DOHH2 (cell line): ENCODE data around the gene NATD1.

Experiments
- H3F3A ChIP-seq: fragments of 200-600 bp; sonication (generic), shearing (Covaris generic); 2 replicates; pipeline ENCODE4 v1.6.0; 2016; ENCODE audit warnings: antibody characterized with exemption, mild to moderate bottlenecking; ENCODE audit not compliant: control insufficient read depth, insufficient read depth
- H3K27ac ChIP-seq: fragments of 200-600 bp; sonication (generic); 2 replicates; pipeline ENCODE4 v1.5.1; 2014; ENCODE audit warnings: low read depth, mild to moderate bottlenecking, low read length, moderate library complexity
- H3K27me3 ChIP-seq: fragments of 200-600 bp; sonication (generic); 2 replicates; pipeline ENCODE4 v1.6.1; 2014; ENCODE audit warnings: mild to moderate bottlenecking, low read length, mixed read lengths; ENCODE audit not compliant: control insufficient read depth
- H3K36me3 ChIP-seq: fragments of 200-600 bp; sonication (generic); 2 replicates; pipeline ENCODE4 v1.6.1; 2014; ENCODE audit warnings: mild to moderate bottlenecking, low read length, moderate library complexity, mixed read lengths; ENCODE audit not compliant: control insufficient read depth
- H3K4me1 ChIP-seq: fragments of 200-600 bp; sonication (generic); 2 replicates; pipeline ENCODE4 v1.6.1; 2014; ENCODE audit warnings: mild to moderate bottlenecking, low read length, mixed read lengths; ENCODE audit not compliant: control insufficient read depth
- H3K4me2 ChIP-seq: fragments of 200-600 bp; sonication (generic); 2 replicates; pipeline ENCODE4 v1.6.0; 2014; ENCODE audit warnings: mild to moderate bottlenecking, low read length, moderate library complexity
- H3K4me3 ChIP-seq: fragments of 200-600 bp; sonication (generic); 2 replicates; pipeline ENCODE4 v1.5.1; 2014; ENCODE audit warnings: mild to moderate bottlenecking, low read length, mixed read lengths
- H3K79me2 ChIP-seq: fragments of 200-600 bp; sonication (generic); 2 replicates; pipeline ENCODE4 v1.6.1; 2014; ENCODE audit warnings: mild to moderate bottlenecking, low read length, mixed read lengths; ENCODE audit not compliant: control insufficient read depth
- H3K9me2 ChIP-seq: fragments of 200-600 bp; sonication (generic); replicated peaks from 2 replicates; pipeline ENCODE4 v1.6.1; 2014; ENCODE audit warnings: mild to moderate bottlenecking, low read length, mixed read lengths; ENCODE audit not compliant: control insufficient read depth
- H3K9me3 ChIP-seq: fragments of 200-600 bp; sonication (generic); 2 replicates; pipeline ENCODE4 v1.6.1; 2014; ENCODE audit warnings: antibody characterized with exemption, low read length, mixed read lengths; ENCODE audit not compliant: control insufficient read depth, insufficient read depth
- H4K20me1 ChIP-seq: fragments of 200-600 bp; sonication (generic); 2 replicates; pipeline ENCODE4 v1.6.0; 2014; ENCODE audit warnings: low read depth, mild to moderate bottlenecking, antibody characterized with exemption, low read length, moderate library complexity; ENCODE audit not compliant: control insufficient read depth, insufficient read depth
- EZH2phosphoT487 ChIP-seq: fragments of 200-600 bp; sonication (generic); IDR thresholded peaks from 2 replicates; pipeline ENCODE4 v1.6.1; 2017; ENCODE audit warnings: borderline replicate concordance, mild to moderate bottlenecking, antibody characterized with exemption, low read length, moderate library complexity, mixed read lengths
- TF ChIP-seq, protein P1 (sequence below): fragments of 200-600 bp; sonication (generic); IDR thresholded peaks from one replicate; pipeline ENCODE4 v1.5.1; 2014; ENCODE audit warnings: antibody characterized with exemption, mild to moderate bottlenecking, low read depth, low read length; ENCODE audit not compliant: poor library complexity, severe bottlenecking

Gene NATD1

DNA sequence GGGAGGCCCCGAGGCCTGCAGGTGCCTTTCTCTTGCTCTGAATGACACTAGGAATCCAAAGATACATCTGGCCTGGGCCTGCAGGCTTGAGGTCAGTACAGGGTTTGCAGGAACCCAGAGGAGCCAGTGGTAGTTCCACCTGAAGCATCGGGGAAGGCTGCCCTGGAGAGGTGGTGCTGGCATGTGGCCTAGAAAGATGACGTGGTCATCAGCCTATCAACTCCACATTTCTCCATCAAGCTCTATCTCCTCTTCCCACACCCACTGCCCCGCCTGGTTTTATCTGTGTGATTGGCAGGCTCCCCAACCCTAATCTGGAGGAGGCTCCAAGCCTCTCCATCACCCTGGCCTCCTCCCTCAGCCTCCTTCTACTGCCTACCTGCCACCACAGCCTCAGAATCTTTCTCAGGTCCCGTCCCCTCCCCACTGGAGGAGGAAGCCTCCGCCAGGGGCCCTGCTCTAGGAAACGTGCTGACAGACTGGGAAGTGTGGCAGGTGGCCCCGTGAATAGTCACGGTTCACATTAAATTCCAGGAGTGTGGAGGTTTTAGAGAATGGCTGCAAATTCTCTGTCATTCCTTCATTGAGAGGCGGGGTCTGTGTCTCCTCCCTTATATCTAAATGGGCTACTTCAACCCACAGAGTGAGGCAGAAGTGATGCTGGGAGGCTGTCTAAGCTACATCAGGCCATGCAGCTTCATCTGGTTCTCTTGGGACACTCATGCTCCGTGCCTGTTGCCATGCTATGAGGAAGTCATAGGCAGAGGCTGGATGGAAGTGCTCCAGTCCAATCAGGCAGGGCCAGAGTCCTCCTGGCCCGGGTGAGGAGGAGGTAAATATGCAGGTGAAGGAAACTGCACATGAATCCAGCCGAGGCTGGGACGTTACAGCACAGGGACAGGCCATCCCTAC, 19.9 kb upstream of the NATD1 start:
- H3F3A ChIP-seq: no peaks in the 10 kb centered on the region
- H3K4me2 ChIP-seq: no peak overlapping the region
- peaks cover 26% of the 10 kb centered on the region for H3K4me1 ChIP-seq
- no peaks in the 10 kb centered on the region for H3K9me3 ChIP-seq
- H3K27me3 ChIP-seq: 0 out of 2 replicates have a peak, but pooled peaks cover 5% of the 10 kb centered on the region
- no peak overlapping the region for H3K27ac ChIP-seq
- TF ChIP-seq, protein P1, sequence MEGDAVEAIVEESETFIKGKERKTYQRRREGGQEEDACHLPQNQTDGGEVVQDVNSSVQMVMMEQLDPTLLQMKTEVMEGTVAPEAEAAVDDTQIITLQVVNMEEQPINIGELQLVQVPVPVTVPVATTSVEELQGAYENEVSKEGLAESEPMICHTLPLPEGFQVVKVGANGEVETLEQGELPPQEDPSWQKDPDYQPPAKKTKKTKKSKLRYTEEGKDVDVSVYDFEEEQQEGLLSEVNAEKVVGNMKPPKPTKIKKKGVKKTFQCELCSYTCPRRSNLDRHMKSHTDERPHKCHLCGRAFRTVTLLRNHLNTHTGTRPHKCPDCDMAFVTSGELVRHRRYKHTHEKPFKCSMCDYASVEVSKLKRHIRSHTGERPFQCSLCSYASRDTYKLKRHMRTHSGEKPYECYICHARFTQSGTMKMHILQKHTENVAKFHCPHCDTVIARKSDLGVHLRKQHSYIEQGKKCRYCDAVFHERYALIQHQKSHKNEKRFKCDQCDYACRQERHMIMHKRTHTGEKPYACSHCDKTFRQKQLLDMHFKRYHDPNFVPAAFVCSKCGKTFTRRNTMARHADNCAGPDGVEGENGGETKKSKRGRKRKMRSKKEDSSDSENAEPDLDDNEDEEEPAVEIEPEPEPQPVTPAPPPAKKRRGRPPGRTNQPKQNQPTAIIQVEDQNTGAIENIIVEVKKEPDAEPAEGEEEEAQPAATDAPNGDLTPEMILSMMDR: no peak
- TF ChIP-seq EZH2phosphoT487: no peak
- no peaks in the 10 kb centered on the region for H3K36me3 ChIP-seq
- no peaks in the 10 kb centered on the region for H3K79me2 ChIP-seq
- H3K9me2 ChIP-seq: no peaks in the 10 kb centered on the region
- H4K20me1 ChIP-seq: no peaks in the 10 kb centered on the region
- H3K4me3 ChIP-seq: no peak overlapping the region

DNA sequence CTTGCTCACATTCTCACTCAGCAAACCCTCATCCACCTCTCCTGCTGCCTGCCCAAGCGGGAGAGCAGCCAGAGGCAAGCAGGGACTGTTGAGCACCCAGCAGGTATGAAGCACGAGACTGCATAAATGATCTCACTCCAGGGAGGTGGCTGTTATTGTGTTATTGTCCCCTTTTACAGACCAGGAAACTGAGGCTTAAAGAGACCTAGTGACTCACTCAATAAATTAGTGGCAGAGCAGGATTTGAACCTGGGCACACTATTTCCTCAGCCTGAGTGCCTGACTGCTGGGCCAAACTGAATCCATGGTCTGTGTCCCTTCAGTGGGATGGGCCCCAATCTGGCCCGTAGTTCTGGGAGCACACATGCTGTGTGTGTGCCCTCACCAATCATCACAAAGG, 19.0 kb upstream of the NATD1 start:
- H3K4me3 ChIP-seq: no peak overlapping the region
- H3K27ac ChIP-seq: no peak overlapping the region
- 0 out of 2 replicates have a peak, but pooled peaks cover 5% of the 10 kb centered on the region for H3K27me3 ChIP-seq
- H3K4me2 ChIP-seq: no peak overlapping the region
- peaks cover 34% of the 10 kb centered on the region for H3K4me1 ChIP-seq
- H3K9me3 ChIP-seq: no peaks in the 10 kb centered on the region
- H4K20me1 ChIP-seq: no peaks in the 10 kb centered on the region
- no peaks in the 10 kb centered on the region for H3K79me2 ChIP-seq
- H3F3A ChIP-seq: no peaks in the 10 kb centered on the region
- H3K9me2 ChIP-seq: no peaks in the 10 kb centered on the region
- H3K36me3 ChIP-seq: no peaks in the 10 kb centered on the region
- TF ChIP-seq, protein P1: no peak
- TF ChIP-seq EZH2phosphoT487: no peak

DNA sequence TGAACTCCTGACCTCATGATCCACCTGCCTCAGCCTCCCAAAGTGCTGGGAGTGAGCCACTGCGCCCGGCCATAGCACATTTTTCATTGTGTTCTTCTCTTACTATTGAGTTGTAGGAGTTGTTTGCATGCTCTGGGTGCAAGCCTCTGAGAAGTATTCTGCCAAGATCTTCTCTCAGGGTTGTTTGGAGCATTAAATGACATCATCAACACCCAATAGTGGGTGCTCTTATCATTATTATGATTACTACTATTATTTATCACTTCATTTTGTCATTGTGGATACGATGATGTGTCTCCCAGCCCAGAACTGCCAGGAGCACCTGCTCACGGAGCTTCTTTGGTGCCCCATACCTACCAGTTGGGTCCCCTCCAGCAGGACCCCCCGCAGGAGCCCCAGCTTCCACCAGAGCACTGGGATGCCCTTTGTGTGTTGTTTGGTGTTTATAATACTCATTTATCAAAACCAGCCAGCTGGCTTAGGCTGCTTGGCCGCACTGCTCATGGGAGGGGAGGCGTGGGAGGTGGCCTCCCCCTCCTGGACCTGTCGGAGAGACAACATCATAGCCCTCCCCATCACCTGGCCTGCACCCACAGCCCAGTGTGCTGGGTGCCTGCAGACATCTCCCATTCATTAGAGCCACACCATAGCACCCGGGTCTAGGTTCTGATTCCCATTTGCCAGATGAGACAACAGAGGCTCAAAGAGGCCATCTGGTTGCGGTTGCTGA, 18.4 kb upstream of the NATD1 start:
- peaks cover 36% of the 10 kb centered on the region for H3K4me1 ChIP-seq
- no peaks in the 10 kb centered on the region for H3K79me2 ChIP-seq
- no peaks in the 10 kb centered on the region for H3K9me2 ChIP-seq
- H3K4me3 ChIP-seq: no peak overlapping the region
- H4K20me1 ChIP-seq: no peaks in the 10 kb centered on the region
- 0 out of 2 replicates have a peak, but pooled peaks cover 5% of the 10 kb centered on the region for H3K27me3 ChIP-seq
- H3K9me3 ChIP-seq: no peaks in the 10 kb centered on the region
- H3K4me2 ChIP-seq: no peak overlapping the region
- no peaks in the 10 kb centered on the region for H3K36me3 ChIP-seq
- H3F3A ChIP-seq: no peaks in the 10 kb centered on the region
- H3K27ac ChIP-seq: no peak overlapping the region
- TF ChIP-seq, protein P1: no peak
- no peak for TF ChIP-seq EZH2phosphoT487
